Liver (tissue), 9 donors: ENCODE results near the gene RELL2. TPM values are rescaled to one million over a fixed set of nuclear protein-coding genes. Genes with fewer than 3 reads are reported as not detected.

Source experiments
- DNase-seq: peaks from one replicate; pipeline ENCODE4 v3.0.0-alpha.2; 2017; ENCODE audit warnings: low spot score
- H3K27ac ChIP-seq, 2 donors: one replicate each; pipeline ENCODE4 v1.7.0; 2013; ENCODE audit warnings: inconsistent platforms in 2 of 2, low read length in 2 of 2, control low read depth in 1 of 2, low read depth in 1 of 2, mild to moderate bottlenecking in 1 of 2
- H3K27me3 ChIP-seq, 4 donors: one replicate each; pipeline versions ENCODE4 v1.6.1 to v1.7.0; 2013; ENCODE audit warnings: low read length in 3 of 4, inconsistent platforms in 1 of 4, mild to moderate bottlenecking in 1 of 4, moderate library complexity in 1 of 4; ENCODE audit not compliant: control insufficient read depth in 4 of 4, insufficient read depth in 4 of 4
- H3K36me3 ChIP-seq, 4 donors: one replicate each; pipeline versions ENCODE4 v1.6.1 to v1.7.0; 2013; ENCODE audit warnings: low read length in 3 of 4, mild to moderate bottlenecking in 3 of 4, low read depth in 1 of 4, moderate library complexity in 1 of 4; ENCODE audit not compliant: control insufficient read depth in 4 of 4, insufficient read depth in 3 of 4
- H3K4me1 ChIP-seq, 4 donors: one replicate each; pipeline versions ENCODE4 v1.6.1 to v1.7.0; 2013; ENCODE audit warnings: low read length in 3 of 4, mild to moderate bottlenecking in 3 of 4, moderate library complexity in 1 of 4; ENCODE audit not compliant: control insufficient read depth in 4 of 4, insufficient read depth in 4 of 4
- H3K4me3 ChIP-seq, 3 donors: one replicate each; pipeline versions ENCODE4 v1.6.1 to v1.7.0; 2013; ENCODE audit warnings: low read length in 3 of 3, control low read depth in 1 of 3, low read depth in 1 of 3, mild to moderate bottlenecking in 1 of 3
- H3K9ac ChIP-seq, 2 donors: one replicate each; pipeline ENCODE4 v1.7.0; 2013; ENCODE audit warnings: low read length in 2 of 2, mild to moderate bottlenecking in 2 of 2, moderate library complexity in 2 of 2, control low read depth in 1 of 2, low read depth in 1 of 2
- H3K9me3 ChIP-seq, 4 donors: one replicate each; pipeline versions ENCODE4 v1.6.1 to v1.7.0; 2013; ENCODE audit warnings: low read length in 3 of 4; ENCODE audit not compliant: control insufficient read depth in 4 of 4
- ATF3 ChIP-seq: IDR thresholded peaks from 2 replicates; pipeline ENCODE4 v1.6.1; 2016; ENCODE audit warnings: antibody characterized with exemption
- CTCF ChIP-seq: fragments of 150-350 bp; IDR thresholded peaks from 2 replicates; pipeline ENCODE4 v1.5.1; 2017; ENCODE audit warnings: improper control_type of control experiment, low read depth, low read length; ENCODE audit not compliant: missing input control
- EGR1 ChIP-seq, 2 donors: IDR thresholded peaks; 2 replicates each; pipeline ENCODE4 v1.6.1; 2016 to 2018; ENCODE audit warnings: antibody characterized with exemption in 2 of 2, low read depth in 2 of 2
- FOXA1 ChIP-seq: IDR thresholded peaks from 2 replicates; pipeline ENCODE4 v1.6.1; 2016; ENCODE audit warnings: antibody characterized with exemption
- FOXA2 ChIP-seq: IDR thresholded peaks from 2 replicates; pipeline ENCODE4 v1.6.1; 2016; ENCODE audit warnings: antibody characterized with exemption
- GABPA ChIP-seq, 2 donors: IDR thresholded peaks in 1 of 2; conservative IDR thresholded peaks in 1 of 2; 2 replicates each; pipeline ENCODE4 v1.6.1; 2016; ENCODE audit warnings: antibody characterized with exemption in 2 of 2, mild to moderate bottlenecking in 1 of 2, moderate library complexity in 1 of 2
- HNF4A ChIP-seq, 2 donors: conservative IDR thresholded peaks; 2 replicates each; pipeline ENCODE4 v1.6.1; 2016; ENCODE audit warnings: antibody characterized with exemption in 2 of 2, mild to moderate bottlenecking in 2 of 2
- HNF4G ChIP-seq: IDR thresholded peaks from 2 replicates; pipeline ENCODE4 v1.6.1; 2016; ENCODE audit warnings: antibody characterized with exemption
- JUND ChIP-seq, 2 donors: IDR thresholded peaks; 2 replicates each; pipeline ENCODE4 v1.6.1; 2016; ENCODE audit warnings: antibody characterized with exemption in 2 of 2
- MAX ChIP-seq: IDR thresholded peaks from 2 replicates; pipeline ENCODE4 v1.6.1; 2016; ENCODE audit warnings: antibody characterized with exemption
- NR2F2 ChIP-seq: IDR thresholded peaks from 2 replicates; pipeline ENCODE4 v1.6.1; 2016; ENCODE audit warnings: antibody characterized with exemption
- RAD21 ChIP-seq, 2 donors: IDR thresholded peaks; 2 replicates each; pipeline ENCODE4 v1.6.1; 2016; ENCODE audit warnings: antibody characterized with exemption in 2 of 2, mild to moderate bottlenecking in 2 of 2
- RXRA ChIP-seq, 2 donors: IDR thresholded peaks; 2 replicates each; pipeline ENCODE4 v1.6.1; 2017 to 2018; ENCODE audit warnings: antibody characterized with exemption in 2 of 2, mild to moderate bottlenecking in 1 of 2
- SP1 ChIP-seq: IDR thresholded peaks from 2 replicates; pipeline ENCODE4 v1.6.1; 2018; ENCODE audit warnings: antibody characterized with exemption, mild to moderate bottlenecking
- TAF1 ChIP-seq: conservative IDR thresholded peaks from 2 replicates; pipeline ENCODE4 v1.6.1; 2016; ENCODE audit warnings: antibody characterized with exemption, mild to moderate bottlenecking
- YY1 ChIP-seq: IDR thresholded peaks from 2 replicates; pipeline ENCODE4 v1.6.1; 2016; ENCODE audit warnings: antibody characterized with exemption, mild to moderate bottlenecking
- ZBTB33 ChIP-seq: IDR thresholded peaks from 2 replicates; pipeline ENCODE4 v1.6.1; 2016; ENCODE audit warnings: antibody characterized with exemption
- WGBS: extraction: QIAGEN DNeasy Blood & Tissue Kit; methylation state at CpG from one replicate; pipeline ENCODE4 v1.1.7; 2013; 5-methylcytosine and 5-hydroxymethylcytosine counted together
- polyA plus RNA-seq, 2 donors: library from polyadenylated mRNA; stranded (reverse) in 1 of 2; unstranded in 1 of 2; fragments of 200-250 nt in 1 of 2; fragments of >200 nt in 1 of 2; fragmentation: Nextera tagmentation in 1 of 2; extraction: Ambion mirVana in 1 of 2; gene quantifications; one replicate each; pipeline versions ENCODE4 v1.2.1 to v1.2.3, GENCODE V29; 2013 to 2015
- total RNA-seq, 2 donors: library from RNA; depleted of rRNA; stranded (reverse); fragments of >200 nt; gene quantifications; one replicate each; pipeline ENCODE4 v1.2.3, GENCODE V29; 2014
- donor health status: healthy.
- donor health status: healthy.
- donor health status: healthy.
- donor health status: healthy.
- donor health status: healthy.

Gene RELL2
- total and polyA plus RNA-seq, 4 donors, result 0.47 to 1.3 (median 0.88) TPM

- H3K27ac ChIP-seq, result no peak overlapping the region
- H3K9me3 ChIP-seq, result no peaks in the 10 kb centered on the region
- no peak for DNase-seq
- TF ChIP-seq CTCF (no peak), FOXA2 (no peak), SP1 (no peak), NR2F2 (no peak), HNF4G (no peak), GABPA (IDR thresholded peaks at IDR 0.05 in 1 of 2, conservative IDR thresholded peaks at IDR 0.05 in 1 of 2) (no peak), RXRA (IDR thresholded peaks at IDR 0.05) (no peak), TAF1 (no peak), ATF3 (no peak), YY1 (no peak), RAD21 (IDR thresholded peaks at IDR 0.05) (no peak), EGR1 (IDR thresholded peaks at IDR 0.05; ENCODE audit: low read depth in 2 of 2) (no peak), FOXA1 (no peak), MAX (no peak), ZBTB33 (no peak)
- no peak overlapping the region for H3K9ac ChIP-seq
- no peak overlapping the region for H3K4me3 ChIP-seq
- H3K36me3 ChIP-seq, result peaks cover 7 to 52% (median 45%) of the 10 kb centered on the region in 4 donors
- 98% methylated on average over 6 of the region's 6 CpGs for whole genome bisulfite sequencing
- peaks cover 0 to 8% (median 6%) of the 10 kb centered on the region in 4 donors for H3K4me1 ChIP-seq
- H3K27me3 ChIP-seq, result no peaks in the 10 kb centered on the region
Measured at GRCh38 chr5:141628175-141628788, 8.5 kb upstream of the RELL2 start.

- DNase-seq, result no peak
- Histone ChIP-seq H3K9me3 (no peaks in the 10 kb centered on the region), H3K9ac (no peak overlapping the region), H3K4me1 (peaks cover 2 to 15% (median 13%) of the 10 kb centered on the region in 4 donors), H3K4me3 (no peak overlapping the region), H3K27ac (no peak overlapping the region), H3K36me3 (peaks cover 1 to 34% (median 29%) of the 10 kb centered on the region in 4 donors), H3K27me3 (no peaks in the 10 kb centered on the region)
- TF ChIP-seq HNF4A (conservative IDR thresholded peaks at IDR 0.05), result peak in 1 of 2 donors; percentile 24
- TF ChIP-seq ATF3, result no peak
- TF ChIP-seq JUND (IDR thresholded peaks at IDR 0.05), result no peak
- TF ChIP-seq RXRA (IDR thresholded peaks at IDR 0.05), result peak; percentile 21 to 65
- TF ChIP-seq SP1, result peak; percentile 36
- 96% methylated on average over 5 of the region's 5 CpGs for WGBS
Measured at GRCh38 chr5:141630570-141631140, 6.1 kb upstream of the RELL2 start.
